ENCODE results near the gene CYLD. TPM values are rescaled to one million over a fixed set of nuclear protein-coding genes. Genes with fewer than 3 reads are reported as not detected.

Gene CYLD
- total RNA-seq, 1 donor from 2014 or later: 10.3 TPM

DNA sequence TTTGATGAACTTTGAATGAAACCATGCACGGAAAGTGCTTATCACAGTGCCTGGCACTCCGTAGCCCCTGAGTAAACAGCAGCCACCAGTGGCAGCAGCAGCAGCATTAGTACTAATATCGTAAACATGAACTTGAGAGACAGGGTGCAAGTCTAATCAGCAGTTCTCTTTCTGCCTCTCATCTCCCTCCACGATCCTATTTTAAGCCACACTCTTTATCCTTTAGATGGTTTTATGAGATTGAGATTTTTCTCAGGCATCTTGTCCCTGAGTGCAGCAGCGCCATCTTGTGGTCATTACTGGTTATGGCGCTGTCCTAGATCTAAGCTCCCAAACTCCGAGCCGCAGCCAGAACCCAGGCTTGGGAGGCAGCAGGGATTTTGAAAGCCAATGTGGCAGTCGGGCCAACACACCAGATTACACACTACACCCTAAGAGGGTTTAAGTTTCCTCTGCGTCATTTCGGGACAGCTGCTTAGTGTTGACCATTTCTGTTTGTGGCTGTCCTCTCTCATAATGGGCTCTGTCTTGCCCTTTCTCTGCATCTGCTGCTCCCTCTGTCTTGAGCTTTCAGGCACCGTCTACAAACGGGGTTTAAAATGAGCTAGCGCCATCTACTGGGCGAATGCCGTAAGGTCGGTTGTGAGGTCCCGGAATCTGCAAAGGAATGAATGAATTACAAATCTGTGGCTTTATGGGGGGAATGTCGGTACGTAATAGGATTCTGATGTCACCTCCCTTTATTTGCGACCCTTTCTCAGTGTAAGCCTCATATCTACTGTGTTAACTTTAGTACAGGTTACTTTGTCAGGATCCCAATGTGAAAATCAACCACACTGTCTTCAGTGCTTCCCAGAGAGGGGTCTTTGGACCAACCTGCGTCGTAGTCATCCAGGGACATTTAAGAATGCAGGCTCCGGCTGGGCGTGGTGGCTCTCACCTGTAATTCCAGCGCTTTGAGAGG, 64.5 kb downstream of the CYLD start:
- TF ChIP-seq, protein P1, sequence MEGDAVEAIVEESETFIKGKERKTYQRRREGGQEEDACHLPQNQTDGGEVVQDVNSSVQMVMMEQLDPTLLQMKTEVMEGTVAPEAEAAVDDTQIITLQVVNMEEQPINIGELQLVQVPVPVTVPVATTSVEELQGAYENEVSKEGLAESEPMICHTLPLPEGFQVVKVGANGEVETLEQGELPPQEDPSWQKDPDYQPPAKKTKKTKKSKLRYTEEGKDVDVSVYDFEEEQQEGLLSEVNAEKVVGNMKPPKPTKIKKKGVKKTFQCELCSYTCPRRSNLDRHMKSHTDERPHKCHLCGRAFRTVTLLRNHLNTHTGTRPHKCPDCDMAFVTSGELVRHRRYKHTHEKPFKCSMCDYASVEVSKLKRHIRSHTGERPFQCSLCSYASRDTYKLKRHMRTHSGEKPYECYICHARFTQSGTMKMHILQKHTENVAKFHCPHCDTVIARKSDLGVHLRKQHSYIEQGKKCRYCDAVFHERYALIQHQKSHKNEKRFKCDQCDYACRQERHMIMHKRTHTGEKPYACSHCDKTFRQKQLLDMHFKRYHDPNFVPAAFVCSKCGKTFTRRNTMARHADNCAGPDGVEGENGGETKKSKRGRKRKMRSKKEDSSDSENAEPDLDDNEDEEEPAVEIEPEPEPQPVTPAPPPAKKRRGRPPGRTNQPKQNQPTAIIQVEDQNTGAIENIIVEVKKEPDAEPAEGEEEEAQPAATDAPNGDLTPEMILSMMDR (conservative IDR thresholded peaks at IDR 0.05; ENCODE audit: low read depth, low read length): peak; percentile 73
- DNase-seq (ENCODE audit: low read depth): peak; percentile 71
- peak overlapping the region; percentile 41 for H3K4me3 ChIP-seq (ENCODE audit: low read depth, low read length)

GRCh38 chr16:50808929-50809538, 67.1 kb downstream of the CYLD start:
- DNase-seq (ENCODE audit: low read depth): no peak
- TF ChIP-seq, protein P1 (conservative IDR thresholded peaks at IDR 0.05; ENCODE audit: low read depth, low read length): no peak
- H3K4me3 ChIP-seq (ENCODE audit: low read depth, low read length): no peak overlapping the region

DNA sequence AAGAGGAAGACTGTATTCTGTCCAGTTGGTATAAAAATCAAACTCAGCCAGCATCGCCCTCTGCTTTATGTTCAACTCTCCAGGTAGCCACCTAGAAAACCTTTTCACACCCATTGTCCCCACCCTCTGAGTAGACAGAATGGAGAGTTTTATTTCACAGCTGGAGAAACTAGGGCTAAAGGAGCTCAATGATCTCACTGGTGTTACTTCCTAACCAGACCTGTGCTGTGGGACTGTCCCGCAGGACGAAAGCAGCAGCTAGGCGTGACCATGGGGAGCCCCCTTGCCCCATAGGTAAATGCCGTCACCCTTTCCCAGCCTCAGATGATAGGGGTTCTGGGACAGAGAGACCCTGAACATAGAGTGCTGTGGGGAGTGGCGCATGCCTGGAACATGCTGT, 67.7 kb downstream of the CYLD start:
- no peak for DNase-seq (ENCODE audit: low read depth)
- TF ChIP-seq, protein P1 (conservative IDR thresholded peaks at IDR 0.05; ENCODE audit: low read depth, low read length): no peak
- no peak overlapping the region for H3K4me3 ChIP-seq (ENCODE audit: low read depth, low read length)

DNA sequence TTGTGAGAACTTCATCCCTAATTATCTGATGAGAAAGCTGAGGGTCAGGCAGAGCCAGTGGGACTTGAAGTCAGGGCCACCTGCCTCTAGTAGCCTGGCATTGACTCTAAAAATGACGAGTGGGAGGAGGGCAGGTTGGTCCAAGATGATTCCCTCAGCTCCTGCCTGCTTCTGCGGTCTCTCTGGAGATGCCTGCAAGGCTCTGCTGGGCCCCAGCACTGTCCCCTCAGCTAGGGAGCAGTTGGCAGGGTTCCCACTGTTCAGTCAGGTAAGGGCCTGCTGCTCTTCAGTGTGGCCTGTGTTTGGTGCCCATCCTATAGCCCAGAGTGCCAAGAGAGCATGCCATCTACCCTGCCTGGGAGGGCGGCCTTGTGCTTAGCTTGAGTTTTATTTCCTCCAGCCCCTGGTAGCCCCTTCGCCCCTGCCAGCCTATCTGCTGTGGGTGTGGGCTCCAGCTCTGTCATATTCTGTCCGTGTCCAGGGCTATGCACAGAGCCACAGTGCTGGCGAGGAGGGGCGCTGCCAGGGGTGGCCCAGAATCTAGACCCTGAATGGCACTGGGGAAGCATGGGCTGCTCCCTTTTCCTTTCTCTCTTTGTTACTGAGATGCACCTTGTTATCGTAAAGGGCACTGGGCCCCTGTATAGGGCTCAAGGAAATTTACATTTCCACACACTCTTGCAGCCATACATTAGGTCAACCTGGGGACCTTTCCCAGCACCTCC, 68.5 kb downstream of the CYLD start:
- H3K4me3 ChIP-seq (ENCODE audit: low read depth, low read length): no peak overlapping the region
- DNase-seq (ENCODE audit: low read depth): no peak
- TF ChIP-seq, protein P1 (conservative IDR thresholded peaks at IDR 0.05; ENCODE audit: low read depth, low read length): no peak

GRCh38 chr16:50812046-50812445, 70.2 kb downstream of the CYLD start:
- H3K4me3 ChIP-seq (ENCODE audit: low read depth, low read length): no peak overlapping the region
- TF ChIP-seq, protein P1 (conservative IDR thresholded peaks at IDR 0.05; ENCODE audit: low read depth, low read length): no peak
- no peak for DNase-seq (ENCODE audit: low read depth)

DNA sequence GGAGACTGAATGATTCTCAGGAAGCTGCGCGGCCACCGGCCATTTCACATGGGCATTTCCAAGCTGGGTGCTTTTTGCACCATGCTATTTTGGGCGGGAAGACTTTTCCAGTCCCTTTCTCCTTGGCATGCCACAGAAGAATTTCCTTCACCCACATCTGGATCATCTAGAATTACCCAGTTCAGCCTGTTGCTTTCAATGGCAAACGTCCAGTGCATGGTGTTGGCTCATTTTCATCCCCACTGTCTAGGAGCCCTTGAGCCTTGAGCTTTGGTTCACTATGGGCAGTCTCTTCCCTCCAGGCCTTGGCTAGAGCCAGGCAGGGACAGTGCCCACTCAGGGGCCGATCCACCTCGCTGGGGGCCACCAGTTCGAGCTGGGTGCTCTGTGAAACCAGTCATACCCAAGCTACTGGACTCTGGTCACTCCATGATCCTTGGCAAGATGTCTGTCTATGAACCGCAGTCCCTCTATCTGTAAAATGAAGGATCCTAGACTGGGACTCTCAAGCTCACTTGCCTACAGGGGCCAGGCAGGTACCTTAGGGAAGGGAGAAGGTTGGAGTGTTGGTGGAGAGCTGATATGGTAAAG, 71.1 kb downstream of the CYLD start:
- H3K4me3 ChIP-seq (ENCODE audit: low read depth, low read length): no peak overlapping the region
- TF ChIP-seq, protein P1 (conservative IDR thresholded peaks at IDR 0.05; ENCODE audit: low read depth, low read length): no peak
- no peak for DNase-seq (ENCODE audit: low read depth)

Measured in epithelial cell of proximal tubule (primary cell).